HepG2 (cell line): ENCODE data around the gene C1R. TPM values are rescaled to one million over a fixed set of nuclear protein-coding genes. Genes with fewer than 3 reads are reported as not detected.

Experiments
- ATF7-NPFF ChIP-seq: sonication (generic); formaldehyde crosslinking; IDR thresholded peaks from 2 replicates; pipeline ENCODE4 v1.8.1; 2023; ENCODE audit warnings: mild to moderate bottlenecking, low read depth, missing genetic modification reagents, moderate library complexity
- HNRNPK ChIP-seq: fragments of 200-400 bp; formaldehyde crosslinking; IDR thresholded peaks from 2 replicates; pipeline ENCODE4 v1.6.1; 2018; ENCODE audit warnings: low read length, low read depth, moderate library complexity, mild to moderate bottlenecking; ENCODE audit not compliant: poor library complexity, severe bottlenecking
- MEIS2 ChIP-seq: sonication (generic); formaldehyde crosslinking; IDR thresholded peaks from 2 replicates; pipeline ENCODE4 v1.9.0; 2021; ENCODE audit warnings: mild to moderate bottlenecking, missing genetic modification reagents
- NFIB ChIP-seq: sonication (generic); formaldehyde crosslinking; IDR thresholded peaks from 2 replicates; pipeline ENCODE4 v1.9.0; 2021; ENCODE audit warnings: missing genetic modification reagents, mild to moderate bottlenecking, borderline replicate concordance
- NFYB ChIP-seq: sonication (generic); formaldehyde crosslinking; IDR thresholded peaks from 2 replicates; pipeline ENCODE4 v1.4.0; 2020; ENCODE audit warnings: missing genetic modification reagents
- NR1H2 ChIP-seq: sonication (generic); formaldehyde crosslinking; IDR thresholded peaks from 2 replicates; pipeline ENCODE4 v1.8.1; 2022; ENCODE audit warnings: low read depth, missing genetic modification reagents, borderline replicate concordance
- RFXANK ChIP-seq: IDR thresholded peaks from 2 replicates; pipeline ENCODE4 v1.6.1; 2016
- TAF1 ChIP-seq: sonication (generic); formaldehyde crosslinking; IDR thresholded peaks from 2 replicates; pipeline ENCODE4 v1.4.0; 2020; ENCODE audit warnings: missing genetic modification reagents
- TCF7L2 ChIP-seq: IDR thresholded peaks from 2 replicates; pipeline ENCODE4 v1.6.1; 2011; ENCODE audit warnings: mild to moderate bottlenecking, low read depth, low read length, moderate library complexity
- ZC3H4 ChIP-seq: sonication (generic); formaldehyde crosslinking; IDR thresholded peaks from 2 replicates; pipeline ENCODE4 v1.4.0; 2020; ENCODE audit warnings: missing genetic modification reagents, borderline replicate concordance
- ZFYVE20 ChIP-seq: sonication (generic); formaldehyde crosslinking; IDR thresholded peaks from 2 replicates; pipeline ENCODE4 v1.8.0; 2023; ENCODE audit warnings: low read depth, mild to moderate bottlenecking, moderate library complexity, missing genetic modification reagents, borderline replicate concordance
- ZNF253 ChIP-seq: sonication (generic); formaldehyde crosslinking; IDR thresholded peaks from 2 replicates; pipeline ENCODE4 v1.8.0; 2022; ENCODE audit warnings: mild to moderate bottlenecking, missing genetic modification reagents, borderline replicate concordance
- ZNF296 ChIP-seq: sonication (generic); formaldehyde crosslinking; conservative IDR thresholded peaks from 2 replicates; pipeline ENCODE4 v1.5.0; 2020; ENCODE audit warnings: mild to moderate bottlenecking, missing genetic modification reagents
- ZNF556 ChIP-seq: sonication (generic); formaldehyde crosslinking; IDR thresholded peaks from 2 replicates; pipeline ENCODE4 v1.4.0; 2020; ENCODE audit warnings: mild to moderate bottlenecking, missing genetic modification reagents, borderline replicate concordance
- ZNF614 ChIP-seq: IDR thresholded peaks from 2 replicates; pipeline ENCODE4 v1.6.1; 2018; ENCODE audit warnings: missing biosample characterization, missing genetic modification reagents, inconsistent platforms, borderline replicate concordance
- ZNF709 ChIP-seq: sonication (generic); formaldehyde crosslinking; IDR thresholded peaks from 2 replicates; pipeline ENCODE4 v1.5.0; 2020; ENCODE audit warnings: mild to moderate bottlenecking, missing genetic modification reagents
- ZNF766 ChIP-seq: sonication (generic); formaldehyde crosslinking; IDR thresholded peaks from 2 replicates; pipeline ENCODE4 v1.5.0; 2020; ENCODE audit warnings: missing genetic modification reagents, borderline replicate concordance
- polyA plus RNA-seq, 8 experiments: library from polyadenylated mRNA; depleted of rRNA in 3 of 8; stranded (reverse) in 7 of 8; unstranded in 1 of 8; fragments of >200 nt; fragmentation: Illumina TruSeq in 4 of 8; extraction: Trizol in 4 of 8; gene quantifications; 2 replicates each; pipeline versions ENCODE4 v1.2.1 to v1.2.3, GENCODE V29; 2011 to 2016; ENCODE audit warnings: low read depth in 4 of 8, missing spikeins in 1 of 8, mixed read lengths in 1 of 8; ENCODE audit not compliant: insufficient read depth in 1 of 8
- total RNA-seq, 5 experiments: library from RNA; depleted of rRNA; stranded (reverse); fragments of >200 nt; fragmentation: Illumina TruSeq; extraction: Trizol; gene quantifications; 2 replicates each; pipeline ENCODE4 v1.2.3, GENCODE V29; 2016; ENCODE audit warnings: low read depth in 1 of 5
- TF ChIP-seq, protein P1 (sequence below), 2 experiments: sonication (generic) in 1 of 2; formaldehyde crosslinking in 1 of 2; IDR thresholded peaks; 2 replicates each; pipeline versions ENCODE4 v1.6.1 to v1.9.0; 2014 to 2022; ENCODE audit warnings: antibody characterized with exemption in 1 of 2, borderline replicate concordance in 1 of 2, inconsistent platforms in 1 of 2, low read depth in 1 of 2, missing genetic modification reagents in 1 of 2
- TF ChIP-seq, protein P2 (sequence below): sonication (generic); formaldehyde crosslinking; IDR thresholded peaks from 2 replicates; pipeline ENCODE4 v1.5.0; 2020; ENCODE audit warnings: missing genetic modification reagents
- TF ChIP-seq, protein P3 (sequence below): sonication (generic); formaldehyde crosslinking; IDR thresholded peaks from 2 replicates; pipeline ENCODE4 v1.5.1; 2020; ENCODE audit warnings: missing genetic modification reagents, mild to moderate bottlenecking, borderline replicate concordance

Gene C1R
- total and polyA plus RNA-seq, 2 of the 13 experiments (the other 11 are each of a cell fraction or from before 2014, with no cell fraction given), result 3.5 to 6.5 TPM

DNA sequence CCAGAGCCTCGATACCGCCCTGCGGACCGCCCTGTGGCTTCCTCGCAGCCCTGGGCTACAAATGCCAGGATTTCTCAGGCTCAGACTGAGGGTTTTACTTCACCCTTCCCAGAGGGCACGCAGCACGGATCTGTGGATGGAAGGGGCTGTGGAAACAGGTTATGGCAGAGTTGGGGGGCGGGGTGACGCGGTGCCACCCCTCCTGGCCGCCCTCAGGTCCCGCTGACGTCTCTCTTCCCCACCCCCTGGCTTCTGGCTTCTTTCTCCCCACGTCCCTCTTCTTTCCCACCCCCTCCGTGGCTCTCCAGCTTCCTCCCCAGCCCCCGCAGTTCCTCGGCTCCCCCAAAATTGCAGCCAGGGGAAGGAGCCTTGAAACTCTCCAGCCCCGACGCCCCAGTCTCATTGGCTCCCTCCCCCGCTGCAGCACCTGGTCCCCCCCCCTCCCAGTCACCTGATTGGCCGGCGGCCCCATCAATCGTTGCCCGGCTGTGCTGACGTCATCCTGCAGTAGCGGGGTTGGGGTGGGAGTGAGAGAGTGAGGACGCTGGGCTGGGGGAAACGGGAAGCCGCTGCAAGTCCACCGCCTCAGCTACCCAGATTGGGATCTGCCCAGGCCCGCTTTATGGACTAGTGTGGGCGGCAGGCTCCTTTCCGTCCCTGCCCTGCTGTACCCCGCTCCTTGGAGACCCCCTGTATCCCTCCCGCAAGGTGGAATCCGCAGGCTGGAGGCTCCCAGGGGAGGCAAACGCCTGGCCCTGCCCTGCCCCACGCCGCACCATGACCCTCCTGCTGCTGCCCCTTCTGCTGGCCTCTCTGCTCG is 37.8 kb upstream of the C1R start, which contains the start of gene CLSTN3 (continued):
- TF ChIP-seq ZNF709 (CRISPR knock-in tag) (0 out of 2 replicates have a peak, but pooled peaks have one; percentile 7), RFXANK (no peak), ZNF253 (CRISPR knock-in tag) (no peak), ZNF766 (CRISPR knock-in tag) (no peak), ZNF296 (CRISPR knock-in tag) (no peak), MEIS2 (CRISPR knock-in tag) (peak; percentile 14; the same call in 1 of the 2 replicates), ZFYVE20 (CRISPR knock-in tag) (no peak), NFIB (CRISPR knock-in tag) (no peak), TCF7L2 (no peak), ZNF614 (CRISPR knock-in tag) (peak; percentile 14; the same call in 1 of the 2 replicates), ATF7-NPFF (no peak), NFYB (CRISPR knock-in tag) (peak; percentile 79), ZC3H4 (CRISPR knock-in tag) (no peak), NR1H2 (CRISPR knock-in tag) (0 out of 2 replicates have a peak, but pooled peaks have one; percentile 24), ZNF556 (CRISPR knock-in tag) (no peak), TAF1 (peak; percentile 33; the same call in 1 of the 2 replicates), HNRNPK (peak; percentile 67)
- TF ChIP-seq, protein P1, sequence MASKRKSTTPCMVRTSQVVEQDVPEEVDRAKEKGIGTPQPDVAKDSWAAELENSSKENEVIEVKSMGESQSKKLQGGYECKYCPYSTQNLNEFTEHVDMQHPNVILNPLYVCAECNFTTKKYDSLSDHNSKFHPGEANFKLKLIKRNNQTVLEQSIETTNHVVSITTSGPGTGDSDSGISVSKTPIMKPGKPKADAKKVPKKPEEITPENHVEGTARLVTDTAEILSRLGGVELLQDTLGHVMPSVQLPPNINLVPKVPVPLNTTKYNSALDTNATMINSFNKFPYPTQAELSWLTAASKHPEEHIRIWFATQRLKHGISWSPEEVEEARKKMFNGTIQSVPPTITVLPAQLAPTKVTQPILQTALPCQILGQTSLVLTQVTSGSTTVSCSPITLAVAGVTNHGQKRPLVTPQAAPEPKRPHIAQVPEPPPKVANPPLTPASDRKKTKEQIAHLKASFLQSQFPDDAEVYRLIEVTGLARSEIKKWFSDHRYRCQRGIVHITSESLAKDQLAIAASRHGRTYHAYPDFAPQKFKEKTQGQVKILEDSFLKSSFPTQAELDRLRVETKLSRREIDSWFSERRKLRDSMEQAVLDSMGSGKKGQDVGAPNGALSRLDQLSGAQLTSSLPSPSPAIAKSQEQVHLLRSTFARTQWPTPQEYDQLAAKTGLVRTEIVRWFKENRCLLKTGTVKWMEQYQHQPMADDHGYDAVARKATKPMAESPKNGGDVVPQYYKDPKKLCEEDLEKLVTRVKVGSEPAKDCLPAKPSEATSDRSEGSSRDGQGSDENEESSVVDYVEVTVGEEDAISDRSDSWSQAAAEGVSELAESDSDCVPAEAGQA (IDR thresholded peaks at IDR 0.05; ENCODE audit: low read depth), result 0 out of 2 replicates have a peak, but pooled peaks have one; percentile 15
- TF ChIP-seq, protein P1 (CRISPR knock-in tag; IDR thresholded peaks at IDR 0.05; ENCODE audit: borderline replicate concordance), result no peak
- TF ChIP-seq, protein P2, sequence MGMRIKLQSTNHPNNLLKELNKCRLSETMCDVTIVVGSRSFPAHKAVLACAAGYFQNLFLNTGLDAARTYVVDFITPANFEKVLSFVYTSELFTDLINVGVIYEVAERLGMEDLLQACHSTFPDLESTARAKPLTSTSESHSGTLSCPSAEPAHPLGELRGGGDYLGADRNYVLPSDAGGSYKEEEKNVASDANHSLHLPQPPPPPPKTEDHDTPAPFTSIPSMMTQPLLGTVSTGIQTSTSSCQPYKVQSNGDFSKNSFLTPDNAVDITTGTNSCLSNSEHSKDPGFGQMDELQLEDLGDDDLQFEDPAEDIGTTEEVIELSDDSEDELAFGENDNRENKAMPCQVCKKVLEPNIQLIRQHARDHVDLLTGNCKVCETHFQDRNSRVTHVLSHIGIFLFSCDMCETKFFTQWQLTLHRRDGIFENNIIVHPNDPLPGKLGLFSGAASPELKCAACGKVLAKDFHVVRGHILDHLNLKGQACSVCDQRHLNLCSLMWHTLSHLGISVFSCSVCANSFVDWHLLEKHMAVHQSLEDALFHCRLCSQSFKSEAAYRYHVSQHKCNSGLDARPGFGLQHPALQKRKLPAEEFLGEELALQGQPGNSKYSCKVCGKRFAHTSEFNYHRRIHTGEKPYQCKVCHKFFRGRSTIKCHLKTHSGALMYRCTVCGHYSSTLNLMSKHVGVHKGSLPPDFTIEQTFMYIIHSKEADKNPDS (CRISPR knock-in tag), result no peak
- TF ChIP-seq, protein P3, sequence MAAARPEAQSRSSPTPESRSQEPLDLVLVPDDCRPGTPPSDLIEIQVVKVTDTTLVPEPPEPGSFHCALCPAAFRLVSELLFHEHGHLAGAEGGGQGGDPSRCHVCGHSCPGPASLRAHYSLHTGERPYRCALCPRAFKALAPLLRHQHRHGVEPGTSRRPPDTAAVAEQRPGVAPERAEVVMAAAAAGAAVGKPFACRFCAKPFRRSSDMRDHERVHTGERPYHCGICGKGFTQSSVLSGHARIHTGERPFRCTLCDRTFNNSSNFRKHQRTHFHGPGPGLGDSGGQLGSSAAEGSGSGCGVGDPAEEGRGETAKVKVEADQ, result no peak
